Adrenal gland (tissue), 5 donors: ENCODE measurements around the gene FLT1.

Experiments used
- POLR2A ChIP-seq, 2 donors: fragments of 450-650 bp; IDR thresholded peaks; one replicate each; pipeline ENCODE4 v1.6.1; 2017; ENCODE audit warnings: antibody characterized with exemption in 2 of 2, mild to moderate bottlenecking in 2 of 2, moderate library complexity in 1 of 2
- TF ChIP-seq, protein P1 (sequence below), 6 experiments: fragments of 450-650 bp in 4 of 6; fragments of 200-600 bp in 2 of 6; sonication (generic) in 1 of 6; IDR thresholded peaks; 1 replicate in 5 of 6; 2 replicates in 1 of 6; pipeline versions ENCODE4 v1.5.1 to v1.8.0; 2016 to 2021; ENCODE audit warnings: antibody characterized with exemption in 6 of 6, mild to moderate bottlenecking in 2 of 6, moderate library complexity in 1 of 6
- donor health status: DM: no; HTN: no; CAD: no.

DNA sequence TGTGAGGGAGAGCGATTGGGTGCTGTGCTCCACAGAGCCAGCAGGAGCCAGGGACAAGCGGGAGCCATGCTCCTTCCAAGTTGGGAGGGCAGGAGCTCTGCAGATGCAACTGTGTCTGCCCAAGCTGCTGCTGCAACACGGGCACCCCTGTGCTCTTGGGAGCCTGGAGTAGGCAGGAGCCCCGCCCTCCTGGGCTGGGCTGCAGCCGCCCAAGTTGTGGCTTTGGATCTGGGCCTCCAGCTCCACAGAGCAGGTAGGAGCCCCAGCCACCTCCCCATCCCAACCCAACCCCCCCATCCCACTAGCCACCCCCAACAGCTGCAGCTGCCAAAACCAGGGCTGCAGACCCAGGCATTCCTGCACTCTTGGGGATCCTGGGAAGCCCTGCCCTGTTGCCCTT is 39.9 kb upstream of the FLT1 start:
- no peak for TF ChIP-seq POLR2A (IDR thresholded peaks at IDR 0.05)
- TF ChIP-seq, protein P1, sequence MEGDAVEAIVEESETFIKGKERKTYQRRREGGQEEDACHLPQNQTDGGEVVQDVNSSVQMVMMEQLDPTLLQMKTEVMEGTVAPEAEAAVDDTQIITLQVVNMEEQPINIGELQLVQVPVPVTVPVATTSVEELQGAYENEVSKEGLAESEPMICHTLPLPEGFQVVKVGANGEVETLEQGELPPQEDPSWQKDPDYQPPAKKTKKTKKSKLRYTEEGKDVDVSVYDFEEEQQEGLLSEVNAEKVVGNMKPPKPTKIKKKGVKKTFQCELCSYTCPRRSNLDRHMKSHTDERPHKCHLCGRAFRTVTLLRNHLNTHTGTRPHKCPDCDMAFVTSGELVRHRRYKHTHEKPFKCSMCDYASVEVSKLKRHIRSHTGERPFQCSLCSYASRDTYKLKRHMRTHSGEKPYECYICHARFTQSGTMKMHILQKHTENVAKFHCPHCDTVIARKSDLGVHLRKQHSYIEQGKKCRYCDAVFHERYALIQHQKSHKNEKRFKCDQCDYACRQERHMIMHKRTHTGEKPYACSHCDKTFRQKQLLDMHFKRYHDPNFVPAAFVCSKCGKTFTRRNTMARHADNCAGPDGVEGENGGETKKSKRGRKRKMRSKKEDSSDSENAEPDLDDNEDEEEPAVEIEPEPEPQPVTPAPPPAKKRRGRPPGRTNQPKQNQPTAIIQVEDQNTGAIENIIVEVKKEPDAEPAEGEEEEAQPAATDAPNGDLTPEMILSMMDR (IDR thresholded peaks at IDR 0.05): no peak
